ENCODE data around the gene USP2.

The USP2 gene

GRCh38 chr11:119381181-119381988, at the start of gene USP2:
Gene USP2, minus strand, starts transcription at chr11:119381690. Its CDS starts 8,210 bp downstream, at chr11:119373480.
- TF ChIP-seq CTCF (conservative IDR thresholded peaks at IDR 0.05; ENCODE audit: low read length), result peak; percentile 69
- peak within 1 kb of the TSS; percentile 71 for H3K4me3 ChIP-seq (ENCODE audit: low read length)
- peak; percentile 96 for DNase-seq (ENCODE audit: low read depth)

- no peak overlapping the region for H3K4me3 ChIP-seq (ENCODE audit: low read length)
- DNase-seq (ENCODE audit: low read depth), result peak; percentile 30
- no peak for TF ChIP-seq CTCF (conservative IDR thresholded peaks at IDR 0.05; ENCODE audit: low read length)
Observed at GRCh38 chr11:119427279-119427678, 45.8 kb upstream of the USP2 start.

GRCh38 chr11:119426142-119426541, 44.7 kb upstream of the USP2 start:
- TF ChIP-seq CTCF (conservative IDR thresholded peaks at IDR 0.05; ENCODE audit: low read length), result no peak
- no peak for DNase-seq (ENCODE audit: low read depth)
- H3K4me3 ChIP-seq (ENCODE audit: low read length), result no peak overlapping the region

GRCh38 chr11:119424775-119425174, 43.3 kb upstream of the USP2 start:
- TF ChIP-seq CTCF (conservative IDR thresholded peaks at IDR 0.05; ENCODE audit: low read length), result no peak
- no peak overlapping the region for H3K4me3 ChIP-seq (ENCODE audit: low read length)
- DNase-seq (ENCODE audit: low read depth), result no peak

GRCh38 chr11:119424276-119424675, 42.8 kb upstream of the USP2 start:
- no peak for DNase-seq (ENCODE audit: low read depth)
- TF ChIP-seq CTCF (conservative IDR thresholded peaks at IDR 0.05; ENCODE audit: low read length), result no peak

GRCh38 chr11:119423509-119424254, 42.2 kb upstream of the USP2 start:
- DNase-seq (ENCODE audit: low read depth), result no peak
- peak overlapping the region; percentile 93 for H3K4me3 ChIP-seq (ENCODE audit: low read length)
- TF ChIP-seq CTCF (conservative IDR thresholded peaks at IDR 0.05; ENCODE audit: low read length), result no peak

More at GRCh38 chr11:119424276-119424675, 42.8 kb upstream of the USP2 start:
- no peak overlapping the region for H3K4me3 ChIP-seq (ENCODE audit: low read length)

Measured in AG10803 (cell line).